Peyer's patch (tissue), 4 donors: Measurements from ENCODE around the gene NLGN4X.

Experiments used
- POLR2A ChIP-seq, 2 donors: fragments of 450-650 bp; IDR thresholded peaks; one replicate each; pipeline ENCODE4 v1.5.1; 2017; ENCODE audit warnings: antibody characterized with exemption in 2 of 2, mild to moderate bottlenecking in 2 of 2, moderate library complexity in 2 of 2
- TF ChIP-seq, protein P1 (sequence below), 6 experiments: fragments of 450-650 bp in 4 of 6; fragments of 200-600 bp in 2 of 6; sonication (generic) in 1 of 6; IDR thresholded peaks; one replicate each; pipeline ENCODE4 v1.5.1; 2017 to 2019; ENCODE audit warnings: antibody characterized with exemption in 6 of 6, mild to moderate bottlenecking in 3 of 6, moderate library complexity in 1 of 6

DNA sequence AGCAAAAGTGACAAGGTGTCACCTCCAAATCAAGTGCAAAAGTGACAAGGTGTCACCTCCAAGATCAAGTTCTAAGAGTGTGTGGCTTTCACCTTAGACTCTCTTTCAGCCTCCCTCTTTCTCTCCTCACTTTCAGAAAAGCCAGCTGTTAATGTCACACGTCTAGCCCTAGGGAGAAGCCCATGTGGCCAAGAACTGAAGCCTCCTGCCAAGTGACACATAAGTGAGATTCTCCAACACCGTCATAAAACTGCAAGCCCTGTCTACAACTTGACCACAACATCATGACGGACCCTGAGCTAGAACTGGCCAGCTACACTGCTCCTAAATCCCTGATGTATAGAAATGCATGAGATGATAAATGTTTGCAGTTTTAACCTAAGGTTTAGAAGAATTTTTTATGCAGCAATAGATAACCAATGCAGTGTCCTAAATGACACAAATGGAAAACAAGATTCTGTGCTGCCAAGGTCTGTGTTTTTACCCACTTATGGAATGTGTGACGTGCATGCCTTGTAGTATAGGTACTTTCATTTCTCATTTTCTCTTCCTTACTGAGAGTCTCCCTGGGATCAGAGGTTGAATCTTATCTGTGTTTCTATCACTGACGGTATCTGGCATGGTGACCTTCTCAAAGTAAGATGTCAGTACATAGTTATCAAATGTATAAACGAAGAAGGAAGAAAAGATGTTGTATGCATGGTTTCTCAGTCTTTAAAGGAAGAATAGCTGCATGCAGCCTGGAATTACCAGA is 25.0 kb downstream of the NLGN4X start:
- TF ChIP-seq, protein P1, sequence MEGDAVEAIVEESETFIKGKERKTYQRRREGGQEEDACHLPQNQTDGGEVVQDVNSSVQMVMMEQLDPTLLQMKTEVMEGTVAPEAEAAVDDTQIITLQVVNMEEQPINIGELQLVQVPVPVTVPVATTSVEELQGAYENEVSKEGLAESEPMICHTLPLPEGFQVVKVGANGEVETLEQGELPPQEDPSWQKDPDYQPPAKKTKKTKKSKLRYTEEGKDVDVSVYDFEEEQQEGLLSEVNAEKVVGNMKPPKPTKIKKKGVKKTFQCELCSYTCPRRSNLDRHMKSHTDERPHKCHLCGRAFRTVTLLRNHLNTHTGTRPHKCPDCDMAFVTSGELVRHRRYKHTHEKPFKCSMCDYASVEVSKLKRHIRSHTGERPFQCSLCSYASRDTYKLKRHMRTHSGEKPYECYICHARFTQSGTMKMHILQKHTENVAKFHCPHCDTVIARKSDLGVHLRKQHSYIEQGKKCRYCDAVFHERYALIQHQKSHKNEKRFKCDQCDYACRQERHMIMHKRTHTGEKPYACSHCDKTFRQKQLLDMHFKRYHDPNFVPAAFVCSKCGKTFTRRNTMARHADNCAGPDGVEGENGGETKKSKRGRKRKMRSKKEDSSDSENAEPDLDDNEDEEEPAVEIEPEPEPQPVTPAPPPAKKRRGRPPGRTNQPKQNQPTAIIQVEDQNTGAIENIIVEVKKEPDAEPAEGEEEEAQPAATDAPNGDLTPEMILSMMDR (IDR thresholded peaks at IDR 0.05): no peak
- TF ChIP-seq POLR2A (IDR thresholded peaks at IDR 0.05): no peak
